Ascending aorta (tissue), 2 donors: ENCODE data around the gene PRRC2A. TPM values are rescaled to one million over a fixed set of nuclear protein-coding genes. Genes with fewer than 3 reads are reported as not detected.
A peak's percentile ranks its signal among the peaks of the same experiment; 100 is the strongest.

Source experiments
- DNase-seq, 2 donors: peaks; one replicate each; pipeline ENCODE4 v3.0.0-alpha.2; 2019; ENCODE audit warnings: low spot score in 2 of 2
- H3K27ac ChIP-seq, 2 donors: fragments of 200-600 bp; sonication (generic); one replicate each; pipeline ENCODE4 v1.5.1; 2016 to 2017; ENCODE audit warnings: mild to moderate bottlenecking in 1 of 2
- H3K27me3 ChIP-seq: fragments of 200-600 bp; sonication (generic); one replicate; pipeline ENCODE4 v1.5.1; 2017
- H3K36me3 ChIP-seq, 2 donors: fragments of 200-600 bp; sonication (generic); one replicate each; pipeline ENCODE4 v1.5.1; 2016
- H3K4me1 ChIP-seq, 2 donors: fragments of 200-600 bp; sonication (generic); one replicate each; pipeline ENCODE4 v1.5.1; 2016 to 2017; ENCODE audit warnings: mild to moderate bottlenecking in 1 of 2
- H3K4me3 ChIP-seq, 2 donors: fragments of 200-600 bp; sonication (generic); one replicate each; pipeline ENCODE4 v1.5.1; 2016 to 2017; ENCODE audit warnings: mild to moderate bottlenecking in 1 of 2
- H3K9me3 ChIP-seq, 2 donors: fragments of 200-600 bp; sonication (generic); one replicate each; pipeline ENCODE4 v1.5.1; 2016
- CTCF ChIP-seq, 3 experiments: fragments of 200-600 bp in 2 of 3; fragments of 450-650 bp in 1 of 3; sonication (generic) in 2 of 3; IDR thresholded peaks; one replicate each; pipeline ENCODE4 v1.5.1; 2016 to 2019; ENCODE audit warnings: antibody characterized with exemption in 3 of 3, mild to moderate bottlenecking in 1 of 3, moderate library complexity in 1 of 3
- intact Hi-C: fragments of 100-400 bp; cut with DNase I; formaldehyde crosslinking; loops from one replicate; pipeline ENCODE4 v1.15.1; 2023
- total RNA-seq: library from RNA; depleted of rRNA; stranded (reverse); fragments of >200 nt; gene quantifications from one replicate; pipeline ENCODE4 v1.1.0, GENCODE V29; 2016

Gene PRRC2A
- total RNA-seq, 1 donor from 2014 or later = 171 TPM

- TF ChIP-seq CTCF (IDR thresholded peaks at IDR 0.05) = no peak
- DNase-seq = no peak
- Histone ChIP-seq H3K36me3 (no peaks in the 10 kb centered on the region), H3K27me3 (no peaks in the 10 kb centered on the region), H3K9me3 (no peaks in the 10 kb centered on the region), H3K4me3 (no peak overlapping the region), H3K27ac (no peak overlapping the region), H3K4me1 (no peaks in the 10 kb centered on the region)
- intact Hi-C loops = no loop called here
Measured at GRCh38 chr6:31610968-31611367, 9.5 kb upstream of the PRRC2A start.

GRCh38 chr6:31614075-31614619 is 6.4 kb upstream of the PRRC2A start:
- Histone ChIP-seq H3K9me3 (no peaks in the 10 kb centered on the region), H3K27me3 (no peaks in the 10 kb centered on the region), H3K27ac (no peak overlapping the region), H3K36me3 (no peaks in the 10 kb centered on the region), H3K4me1 (no peaks in the 10 kb centered on the region), H3K4me3 (no peak overlapping the region)
- no peak for DNase-seq
- intact Hi-C loops = no loop called here
- no peak for TF ChIP-seq CTCF (IDR thresholded peaks at IDR 0.05)

GRCh38 chr6:31614684-31615578 is 5.6 kb upstream of the PRRC2A start, which contains the start of gene AIF1:
Gene AIF1, plus strand, starts transcription at chr6:31615234. Its CDS starts 96 bp downstream, at chr6:31615330.
- Histone ChIP-seq H3K27me3 (no peaks in the 10 kb centered on the region), H3K4me3 (peak within 1 kb of the TSS in 1 of 2 donors; percentile 36), H3K36me3 (no peaks in the 10 kb centered on the region), H3K9me3 (no peaks in the 10 kb centered on the region), H3K4me1 (no peaks in the 10 kb centered on the region), H3K27ac (no peak within 1 kb of the TSS)
- DNase-seq = no peak
- TF ChIP-seq CTCF (IDR thresholded peaks at IDR 0.05) = no peak
- intact Hi-C loops = no loop called here

GRCh38 chr6:31615748-31616147 is 4.8 kb upstream of the PRRC2A start:
- no peak for TF ChIP-seq CTCF (IDR thresholded peaks at IDR 0.05)
- intact Hi-C loops = no loop called here
- Histone ChIP-seq H3K27ac (no peak overlapping the region), H3K9me3 (no peaks in the 10 kb centered on the region), H3K36me3 (no peaks in the 10 kb centered on the region), H3K27me3 (no peaks in the 10 kb centered on the region), H3K4me3 (peak overlapping the region in 1 of 2 donors; percentile 36), H3K4me1 (no peaks in the 10 kb centered on the region)
- no peak for DNase-seq

GRCh38 chr6:31617010-31617409 is 3.5 kb upstream of the PRRC2A start:
- no peak for DNase-seq
- TF ChIP-seq CTCF (IDR thresholded peaks at IDR 0.05) = no peak
- Histone ChIP-seq H3K4me1 (peaks cover 2 to 6% of the 10 kb centered on the region in 2 donors), H3K27me3 (no peaks in the 10 kb centered on the region), H3K27ac (no peak overlapping the region), H3K9me3 (no peaks in the 10 kb centered on the region), H3K4me3 (no peak overlapping the region), H3K36me3 (no peaks in the 10 kb centered on the region)
- intact Hi-C loops = no loop called here
